ENCODE results near the gene TRIP12.

DNA sequence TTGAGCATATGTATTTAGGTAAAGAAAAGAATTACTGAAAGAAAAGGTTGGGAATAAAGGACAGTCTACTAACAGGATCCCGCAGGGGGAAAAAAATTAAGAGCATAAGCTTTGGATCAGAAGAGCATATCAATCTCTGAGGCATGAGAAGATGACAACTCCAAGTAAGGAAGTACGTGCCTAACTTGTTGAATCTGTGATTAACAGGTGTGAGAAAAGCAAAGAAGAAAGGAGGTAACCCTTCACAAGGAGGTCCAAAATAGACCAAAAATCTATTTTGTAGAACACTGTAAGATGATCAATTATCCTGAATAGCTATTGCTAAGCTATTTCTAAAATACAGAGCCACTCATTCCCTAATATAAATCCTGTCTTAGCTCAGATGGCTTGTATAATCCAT lies 32.8 kb downstream of the TRIP12 start:
- TF ChIP-seq YY1 (IDR thresholded peaks at IDR 0.05; ENCODE audit: insufficient read depth, insufficient read length), result no peak
- no peak for TF ChIP-seq ZNF274 (IDR thresholded peaks at IDR 0.05; ENCODE audit: low read depth, low read length)
